Adrenal gland (tissue), 5 donors: ENCODE data around the gene SFMBT1.

Experiments
- CTCF ChIP-seq, 6 experiments: fragments of 450-650 bp in 4 of 6; fragments of 200-600 bp in 2 of 6; sonication (generic) in 1 of 6; IDR thresholded peaks; 1 replicate in 5 of 6; 2 replicates in 1 of 6; pipeline versions ENCODE4 v1.5.1 to v1.8.0; 2016 to 2021; ENCODE audit warnings: antibody characterized with exemption in 6 of 6, mild to moderate bottlenecking in 2 of 6, moderate library complexity in 1 of 6
- POLR2A ChIP-seq, 2 donors: fragments of 450-650 bp; IDR thresholded peaks; one replicate each; pipeline ENCODE4 v1.6.1; 2017; ENCODE audit warnings: antibody characterized with exemption in 2 of 2, mild to moderate bottlenecking in 2 of 2, moderate library complexity in 1 of 2
- donor health status: DM: no; HTN: no; CAD: no.

- TF ChIP-seq CTCF (IDR thresholded peaks at IDR 0.05): no peak
- no peak for TF ChIP-seq POLR2A (IDR thresholded peaks at IDR 0.05)
Observed at GRCh38 chr3:53080612-53081205, 34.8 kb upstream of the SFMBT1 start.
